Ishikawa (cell line): ENCODE results near the gene DBN1.

Experiments
- CEBPB ChIP-seq: IDR thresholded peaks from 2 replicates; pipeline ENCODE4 v1.6.1; 2012
- CREB1 ChIP-seq: IDR thresholded peaks from 2 replicates; pipeline ENCODE4 v1.6.1; 2012; ENCODE audit warnings: low read depth
- EGR1 ChIP-seq: IDR thresholded peaks from 2 replicates; pipeline ENCODE4 v1.6.1; 2012
- EP300 ChIP-seq: IDR thresholded peaks from 2 replicates; pipeline ENCODE4 v1.6.1; 2012; ENCODE audit warnings: borderline replicate concordance
- FOXM1 ChIP-seq: IDR thresholded peaks from 2 replicates; pipeline ENCODE4 v1.6.1; 2012; ENCODE audit warnings: low read depth, borderline replicate concordance
- MAX ChIP-seq: IDR thresholded peaks from 2 replicates; pipeline ENCODE4 v1.6.1; 2012
- NFIC ChIP-seq: IDR thresholded peaks from 2 replicates; pipeline ENCODE4 v1.6.1; 2012
- RAD21 ChIP-seq: IDR thresholded peaks from 2 replicates; pipeline ENCODE4 v1.6.1; 2012; ENCODE audit warnings: low read depth
- REST ChIP-seq: IDR thresholded peaks from 2 replicates; pipeline ENCODE4 v1.6.1; 2012; ENCODE audit warnings: low read depth, mild to moderate bottlenecking
- TAF1 ChIP-seq: IDR thresholded peaks from 2 replicates; pipeline ENCODE4 v1.6.1; 2012; ENCODE audit warnings: low read depth, mild to moderate bottlenecking
- TCF12 ChIP-seq: IDR thresholded peaks from 2 replicates; pipeline ENCODE4 v1.6.1; 2012; ENCODE audit warnings: low read depth
- TEAD4 ChIP-seq: IDR thresholded peaks from 2 replicates; pipeline ENCODE4 v1.6.1; 2012
- USF1 ChIP-seq: IDR thresholded peaks from 2 replicates; pipeline ENCODE4 v1.6.1; 2012
- YY1 ChIP-seq: IDR thresholded peaks from 2 replicates; pipeline ENCODE4 v1.6.1; 2012; ENCODE audit warnings: low read depth
- ZBTB7A ChIP-seq: IDR thresholded peaks from 2 replicates; pipeline ENCODE4 v1.6.1; 2012; ENCODE audit warnings: low read depth

The DBN1 gene

GRCh38 chr5:177430140-177430951 is 43.1 kb downstream of the DBN1 start:
- no peak for TF ChIP-seq TCF12
- no peak for TF ChIP-seq MAX
- no peak for TF ChIP-seq YY1
- TF ChIP-seq REST = no peak
- no peak for TF ChIP-seq TAF1
- TF ChIP-seq NFIC = no peak
- TF ChIP-seq EGR1 = no peak
- TF ChIP-seq CREB1 = no peak
- TF ChIP-seq FOXM1 = no peak
- no peak for TF ChIP-seq TEAD4
- no peak for TF ChIP-seq USF1

- TF ChIP-seq RAD21 (no peak), REST (no peak), EP300 (no peak), CREB1 (no peak), ZBTB7A (no peak), EGR1 (no peak), YY1 (no peak), FOXM1 (no peak)
Measured at GRCh38 chr5:177429248-177430040, 44.0 kb downstream of the DBN1 start.

- TF ChIP-seq TAF1 (no peak), YY1 (no peak), EP300 (no peak), TEAD4 (no peak), ZBTB7A (no peak), REST (no peak), NFIC (no peak), RAD21 (no peak), EGR1 (no peak)
Measured at GRCh38 chr5:177428574-177429217, 44.7 kb downstream of the DBN1 start.

GRCh38 chr5:177427919-177428573 is 45.4 kb downstream of the DBN1 start:
- TF ChIP-seq EP300 (no peak), NFIC (no peak), CREB1 (no peak), FOXM1 (no peak), EGR1 (no peak), TEAD4 (no peak), USF1 (no peak), YY1 (no peak), ZBTB7A (no peak), CEBPB (no peak), MAX (no peak), RAD21 (no peak), TCF12 (no peak)
